OCI-LY3 (cell line): ENCODE measurements around the gene RBL2.

Experiments
- EZH2phosphoT487 ChIP-seq: fragments of 200-600 bp; shearing (Covaris generic); IDR thresholded peaks from 2 replicates; pipeline ENCODE4 v1.6.1; 2018; ENCODE audit warnings: antibody characterized with exemption, mixed run types, low read depth
- TF ChIP-seq, protein P1 (sequence below): fragments of 200-600, 300-600 bp; sonication (generic); IDR thresholded peaks from 2 replicates; pipeline ENCODE4 v1.5.1; 2014; ENCODE audit warnings: antibody characterized with exemption, low read length, low read depth

DNA sequence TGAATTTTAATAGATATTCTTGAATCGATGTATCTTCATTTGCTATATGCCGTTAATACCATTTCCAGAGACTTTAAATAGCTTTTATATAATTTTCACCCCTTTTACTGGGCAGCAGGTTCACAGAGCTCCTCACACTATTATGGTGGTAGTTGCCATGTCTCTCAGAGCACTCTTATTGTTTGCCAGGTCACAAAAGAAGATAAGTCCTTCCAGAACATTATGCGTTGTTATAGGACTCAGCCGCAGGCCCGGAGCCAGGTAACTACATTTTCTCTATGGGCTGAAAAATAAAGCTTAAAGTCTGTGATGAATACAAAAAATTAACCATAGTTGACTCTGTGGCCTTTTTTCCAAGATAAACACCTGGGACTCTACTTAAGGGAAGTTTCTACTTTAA lies 44.7 kb downstream of the RBL2 start:
- TF ChIP-seq, protein P1, sequence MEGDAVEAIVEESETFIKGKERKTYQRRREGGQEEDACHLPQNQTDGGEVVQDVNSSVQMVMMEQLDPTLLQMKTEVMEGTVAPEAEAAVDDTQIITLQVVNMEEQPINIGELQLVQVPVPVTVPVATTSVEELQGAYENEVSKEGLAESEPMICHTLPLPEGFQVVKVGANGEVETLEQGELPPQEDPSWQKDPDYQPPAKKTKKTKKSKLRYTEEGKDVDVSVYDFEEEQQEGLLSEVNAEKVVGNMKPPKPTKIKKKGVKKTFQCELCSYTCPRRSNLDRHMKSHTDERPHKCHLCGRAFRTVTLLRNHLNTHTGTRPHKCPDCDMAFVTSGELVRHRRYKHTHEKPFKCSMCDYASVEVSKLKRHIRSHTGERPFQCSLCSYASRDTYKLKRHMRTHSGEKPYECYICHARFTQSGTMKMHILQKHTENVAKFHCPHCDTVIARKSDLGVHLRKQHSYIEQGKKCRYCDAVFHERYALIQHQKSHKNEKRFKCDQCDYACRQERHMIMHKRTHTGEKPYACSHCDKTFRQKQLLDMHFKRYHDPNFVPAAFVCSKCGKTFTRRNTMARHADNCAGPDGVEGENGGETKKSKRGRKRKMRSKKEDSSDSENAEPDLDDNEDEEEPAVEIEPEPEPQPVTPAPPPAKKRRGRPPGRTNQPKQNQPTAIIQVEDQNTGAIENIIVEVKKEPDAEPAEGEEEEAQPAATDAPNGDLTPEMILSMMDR, result no peak
- TF ChIP-seq EZH2phosphoT487, result no peak
